ENCODE results near the gene VWA2.

GRCh38 chr10:114307731-114308130 lies 68.7 kb downstream of the VWA2 start:
- TF ChIP-seq CTCF (IDR thresholded peaks at IDR 0.05; ENCODE audit: low read length) (no peak), EZH2phosphoT487 (IDR thresholded peaks at IDR 0.05; ENCODE audit: low read length) (no peak), EZH2 (optimal IDR thresholded peaks at IDR 0.05; ENCODE audit: low read depth, low read length) (no peak)

Data from MM.1S (cell line).